Activated CD8-positive, alpha-beta memory T cell treated with anti-CD3 and anti-CD28 coated beads, Interleukin-2, amount 50 U/mL, for 1 hour (primary cell): ENCODE data around the gene MYH10.

Source experiments
- DNase-seq: peaks from one replicate; pipeline ENCODE4 v3.0.0-alpha.2; 2020; ENCODE audit errors: extremely low read depth

Gene MYH10

DNA sequence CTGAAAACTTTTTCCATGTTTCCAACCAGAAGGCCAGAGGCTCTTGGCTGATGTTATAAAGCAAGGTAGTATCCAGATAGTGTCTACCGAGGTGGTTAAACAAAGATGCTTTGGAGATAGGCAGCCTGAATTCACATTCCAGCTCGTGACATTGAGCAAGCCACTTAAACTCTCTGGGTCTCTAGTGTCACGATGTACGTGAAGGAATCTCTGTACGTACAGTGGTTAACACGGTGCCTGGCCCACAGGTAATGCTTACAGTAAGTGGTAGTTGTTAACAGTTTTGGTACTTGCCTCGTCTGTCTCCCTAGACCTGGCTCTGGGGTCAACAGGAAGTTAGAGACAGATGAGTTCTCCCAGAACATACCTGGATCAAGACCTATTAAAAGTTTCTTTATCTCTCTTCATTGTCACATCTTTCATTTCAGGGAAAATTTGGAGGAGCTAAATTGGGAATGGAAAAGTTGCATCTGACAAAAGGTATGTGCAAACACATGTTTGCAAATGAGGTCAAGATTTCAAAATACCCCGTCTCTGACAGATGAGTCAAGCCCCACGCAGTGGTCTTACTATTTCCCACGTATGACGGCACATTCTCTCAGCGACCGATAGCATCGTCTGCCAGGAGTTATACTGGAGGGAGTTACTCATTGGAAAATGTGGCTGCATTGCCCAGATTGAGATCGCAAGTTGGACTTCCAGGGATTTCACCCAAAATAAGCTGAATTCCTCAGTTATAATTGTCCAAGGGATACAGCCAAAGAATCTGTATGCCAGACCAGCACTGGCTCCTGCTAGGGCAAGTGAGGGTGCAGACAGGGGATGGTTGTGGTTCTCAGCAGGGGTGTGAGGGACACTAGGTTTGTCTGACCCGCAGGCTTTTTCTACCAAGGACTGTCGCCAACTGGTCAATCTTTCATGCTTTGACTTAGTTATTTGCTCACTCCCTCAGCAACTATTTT is 18.9 kb upstream of the MYH10 start:
- DNase-seq: no peak

GRCh38 chr17:8647956-8648355 is 17.4 kb upstream of the MYH10 start:
- DNase-seq: no peak

GRCh38 chr17:8647202-8647601 is 16.7 kb upstream of the MYH10 start:
- DNase-seq: no peak

DNA sequence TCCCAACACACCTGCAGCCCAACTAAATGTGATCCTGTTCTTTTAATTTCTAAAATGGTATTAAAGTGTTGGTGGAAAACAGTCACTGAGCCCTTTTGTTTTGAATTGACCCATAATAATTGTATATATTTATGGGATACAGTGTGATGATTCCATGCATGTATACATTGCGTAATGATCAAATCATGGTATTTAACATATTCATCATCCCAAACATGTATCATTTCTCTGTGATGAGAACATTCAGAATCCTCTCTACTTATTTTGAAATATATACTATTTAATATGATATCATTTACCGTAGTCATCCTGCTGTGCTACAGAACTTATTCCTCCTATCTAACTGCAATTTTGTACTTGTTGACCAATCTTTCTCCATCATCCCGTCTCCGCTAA is 14.0 kb upstream of the MYH10 start:
- DNase-seq: no peak

GRCh38 chr17:8643855-8644506 is 13.5 kb upstream of the MYH10 start:
- DNase-seq: no peak

- no peak for DNase-seq
Measured at GRCh38 chr17:8639709-8640108, 9.2 kb upstream of the MYH10 start.

GRCh38 chr17:8632061-8632460 is 1.5 kb upstream of the MYH10 start:
- no peak for DNase-seq

DNA sequence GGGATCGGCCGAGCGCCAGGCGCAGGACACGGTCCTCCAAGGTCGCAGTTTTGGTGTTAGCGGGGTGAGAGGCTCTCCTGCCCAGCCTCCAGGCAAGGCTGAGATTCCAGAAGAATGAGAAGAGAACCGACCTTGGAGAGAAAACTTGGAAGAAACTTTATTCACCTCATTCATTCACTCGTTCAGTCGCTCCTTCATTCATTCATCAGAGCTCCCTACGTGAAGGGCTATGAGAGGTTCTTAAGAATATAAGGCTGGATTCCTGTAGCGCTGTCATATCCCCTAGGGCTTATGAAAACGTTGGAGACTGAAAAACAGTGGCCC is 991 bp upstream of the MYH10 start:
- no peak for DNase-seq

DNA sequence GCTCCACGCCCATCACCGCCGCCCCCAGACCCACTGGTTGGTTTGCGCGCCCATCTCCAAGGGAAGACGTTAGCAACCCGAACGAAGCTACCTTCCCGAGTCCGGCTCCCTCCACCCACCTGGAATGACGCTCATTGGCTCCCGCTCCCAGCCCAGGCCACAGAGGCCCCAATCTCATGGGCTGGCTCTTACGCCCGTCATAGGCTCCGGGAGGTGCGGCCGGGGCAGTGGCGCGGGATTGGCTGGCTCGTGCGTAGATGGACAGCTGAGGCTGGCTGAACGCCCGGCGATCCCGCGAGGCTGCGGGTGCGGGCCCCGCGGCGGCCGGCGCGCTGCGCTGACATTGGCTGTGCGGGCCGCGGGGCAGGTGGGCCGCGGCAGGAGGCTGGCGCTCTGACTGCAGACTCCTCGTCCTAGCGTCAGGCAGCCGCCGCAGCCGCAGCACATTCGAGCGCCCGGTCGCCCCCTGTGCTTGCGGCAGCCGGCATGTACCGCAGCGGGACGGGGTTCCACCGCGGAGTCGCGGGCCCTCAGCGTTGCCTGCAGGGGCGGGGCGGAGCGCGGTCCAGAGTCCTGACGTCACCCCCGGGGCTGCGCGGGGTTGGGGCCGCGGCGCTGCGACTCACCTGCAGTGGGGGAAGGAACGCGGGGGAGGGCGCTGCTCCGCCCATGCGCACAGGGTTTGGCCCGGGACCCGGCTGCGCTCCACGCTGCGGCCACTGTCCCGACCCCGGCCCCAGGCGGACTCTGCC is 453 bp upstream of the MYH10 start:
- DNase-seq: peak; percentile 61

- DNase-seq: no peak
Measured at GRCh38 chr17:8629371-8630226, 926 bp downstream of the MYH10 start.

GRCh38 chr17:8628609-8629169 is 1.8 kb downstream of the MYH10 start:
- DNase-seq: no peak

DNA sequence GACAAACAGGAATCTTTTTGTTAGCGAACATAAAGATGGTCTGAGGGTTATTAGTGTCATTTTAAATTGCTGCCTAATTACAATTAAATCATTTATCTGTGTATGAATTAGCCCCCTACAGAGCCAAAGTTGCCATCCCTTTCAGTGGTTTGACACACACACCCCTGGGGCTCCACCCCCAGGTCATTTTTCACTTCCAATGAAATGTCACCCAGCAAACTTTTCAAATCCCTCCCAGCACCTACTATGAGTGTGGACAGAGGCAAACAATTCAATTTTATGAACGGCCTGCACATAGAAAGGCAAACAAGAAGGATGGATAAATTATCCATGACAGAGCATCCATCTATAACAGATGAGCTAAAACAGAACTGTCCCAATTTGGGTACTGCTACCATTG is 2.4 kb downstream of the MYH10 start:
- DNase-seq: no peak

DNA sequence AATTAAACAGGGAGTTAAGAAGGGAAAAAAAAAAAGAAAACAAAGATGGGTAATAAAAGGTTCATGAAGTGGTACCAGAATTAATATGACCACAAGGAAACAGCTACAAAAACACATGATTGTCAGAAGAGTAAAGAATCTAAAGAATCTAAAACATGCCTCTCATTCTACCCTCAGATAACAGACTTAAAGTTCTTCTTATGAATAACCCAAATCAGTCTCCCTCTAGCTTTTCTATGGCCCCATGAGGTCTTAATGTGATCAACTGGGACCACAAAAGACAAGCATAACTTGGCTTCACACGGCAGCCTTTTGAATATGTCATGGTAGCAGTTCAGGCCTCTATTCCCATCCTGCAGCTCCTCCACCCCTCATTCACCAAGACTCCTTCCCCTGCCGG is 6.9 kb downstream of the MYH10 start:
- DNase-seq: no peak

GRCh38 chr17:8622191-8622590 is 8.3 kb downstream of the MYH10 start:
- no peak for DNase-seq

DNA sequence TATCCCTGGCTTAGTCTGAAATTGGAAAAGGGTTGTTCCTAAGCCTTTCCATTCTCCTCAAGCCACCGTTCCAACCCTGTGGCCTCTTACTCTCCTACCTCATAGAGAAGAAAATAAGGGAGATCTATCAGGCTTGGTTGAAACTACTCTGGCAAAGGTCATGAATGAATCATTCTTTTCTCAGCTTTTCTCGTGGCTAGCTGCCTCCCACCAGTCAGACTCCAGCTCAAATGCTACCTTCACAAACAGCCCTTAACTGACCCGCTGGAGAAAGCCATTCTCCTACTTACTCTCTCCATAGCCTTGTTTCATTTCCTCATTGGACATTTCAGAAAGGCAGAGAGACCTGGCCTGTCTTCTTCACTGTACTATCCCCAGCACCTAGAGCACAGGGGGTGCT is 8.9 kb downstream of the MYH10 start:
- no peak for DNase-seq

- DNase-seq: no peak
Measured at GRCh38 chr17:8619294-8619693, 11.2 kb downstream of the MYH10 start.

DNA sequence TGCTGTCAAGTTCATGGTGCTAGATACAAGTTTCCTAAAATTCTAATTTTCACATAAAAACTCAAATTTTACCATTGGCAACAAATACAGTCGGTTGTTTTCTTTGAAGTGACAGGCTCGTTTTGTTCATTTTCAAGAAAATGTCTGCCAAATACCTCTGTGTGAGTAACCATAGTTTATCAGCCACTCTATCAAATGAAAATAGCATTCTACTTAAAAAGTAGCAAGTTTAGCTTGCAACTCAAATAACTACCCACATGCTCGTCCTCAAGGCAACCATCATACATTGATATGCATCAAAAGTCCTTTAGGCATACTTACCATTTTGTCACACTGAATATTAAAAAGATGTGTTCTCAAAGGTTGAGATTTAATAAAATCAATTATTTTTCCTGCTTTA is 11.7 kb downstream of the MYH10 start:
- DNase-seq: no peak

DNA sequence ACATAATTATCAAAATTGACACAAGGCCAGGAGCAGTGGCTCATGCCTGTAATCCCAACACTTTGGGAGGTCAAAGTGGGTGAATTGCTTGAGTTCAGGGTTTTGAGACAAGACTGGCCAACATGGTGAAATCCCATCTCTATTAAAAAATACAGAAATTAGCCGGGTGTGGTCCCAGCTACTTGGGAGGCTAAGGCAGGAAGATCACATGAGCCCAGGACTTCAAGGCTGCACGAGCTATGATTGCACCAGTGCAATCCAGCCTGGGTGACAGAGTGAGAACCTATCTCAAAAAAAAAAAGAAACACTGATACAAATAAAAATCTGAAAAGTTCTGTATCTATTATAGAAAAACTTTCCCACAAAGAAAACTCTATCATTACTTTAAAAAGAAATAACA is 15.5 kb downstream of the MYH10 start:
- DNase-seq: no peak

DNA sequence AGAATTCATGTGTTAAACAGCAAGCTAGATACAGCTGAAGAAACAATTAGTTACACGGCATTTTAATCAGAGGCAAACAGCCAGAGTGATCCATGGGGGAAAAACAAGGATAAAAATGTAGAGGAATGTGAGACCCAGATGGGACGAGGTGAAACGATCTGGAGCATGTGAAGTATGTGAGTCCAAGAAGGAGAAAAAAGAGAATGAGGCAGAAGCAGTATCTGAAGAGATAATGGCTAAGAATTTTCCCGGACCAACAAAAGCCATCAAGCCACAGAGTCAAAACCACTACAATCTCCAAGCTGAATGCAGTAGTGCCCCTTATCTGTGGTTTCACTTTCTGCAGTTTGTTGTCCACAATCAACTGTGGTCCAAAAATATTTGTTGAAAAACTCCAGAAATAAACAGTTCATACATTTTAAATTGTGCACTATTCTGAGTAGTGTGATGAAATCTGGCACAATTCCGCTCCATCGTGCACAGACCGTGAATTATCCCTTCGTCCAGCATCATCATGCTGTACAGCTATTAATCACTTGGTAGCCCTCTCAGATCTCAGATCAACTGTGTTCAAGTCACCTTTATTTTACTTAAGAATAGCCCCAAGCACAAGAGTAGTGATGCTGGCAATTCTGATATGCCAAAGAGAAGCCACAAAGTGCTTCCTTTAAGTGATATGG is 18.8 kb downstream of the MYH10 start:
- no peak for DNase-seq

DNA sequence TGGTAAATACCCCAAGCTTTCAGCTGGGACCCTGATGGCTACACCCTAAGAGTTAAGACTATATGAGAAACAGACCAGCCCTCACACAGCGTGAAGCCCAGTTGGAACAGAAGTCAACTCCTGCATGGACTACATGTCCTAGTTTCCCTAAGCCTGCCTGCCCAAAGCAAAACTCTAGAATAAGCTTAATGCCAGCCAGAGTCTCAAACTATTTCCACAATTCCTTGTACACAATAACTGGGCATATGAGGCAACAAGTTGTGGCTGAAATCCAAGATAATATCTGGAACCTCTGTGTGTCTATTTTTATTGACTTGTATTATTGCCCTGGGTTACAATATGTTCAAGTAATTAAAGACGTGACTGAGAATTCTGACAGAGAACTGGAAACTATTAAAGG is 19.4 kb downstream of the MYH10 start:
- no peak for DNase-seq

GRCh38 chr17:8610558-8610957 is 20.0 kb downstream of the MYH10 start:
- no peak for DNase-seq
